Activated naive CD4-positive, alpha-beta T cell treated with anti-CD3 and anti-CD28 coated beads for 36 hours (primary cell): Measurements from ENCODE around the gene TSPAN11. TPM values are rescaled to one million over a fixed set of nuclear protein-coding genes. Genes with fewer than 3 reads are reported as not detected.
A peak's percentile ranks its signal among the peaks of the same experiment; 100 is the strongest.
"Not testable (repeated sequence)": the region's sequence is repeated elsewhere in the genome, so short reads cannot be mapped to it uniquely, and the experiment has no call there.

Experiments used
- CTCF ChIA-PET: fragments of 350-600 bp; sonication (Branson Sonifier 250); formaldehyde crosslinking; loops from one replicate; lab custom pipeline; 2021; ENCODE audit warnings: antibody characterized with exemption; lab: Charles Lee
- DNase-seq: peaks from one replicate; pipeline ENCODE4 v3.0.0-alpha.2; 2020
- H3K27ac Mint-ChIP-seq: one replicate; pipeline ENCODE4 v1.8.0; 2021; ENCODE audit warnings: mild to moderate bottlenecking, mixed read lengths
- H3K27me3 Mint-ChIP-seq: one replicate; pipeline ENCODE4 v1.8.0; 2021; ENCODE audit warnings: low read depth, mixed read lengths
- H3K36me3 Mint-ChIP-seq: one replicate; pipeline ENCODE4 v1.8.0; 2021; ENCODE audit warnings: low read depth, mixed read lengths
- H3K4me1 Mint-ChIP-seq: one replicate; pipeline ENCODE4 v1.8.0; 2021; ENCODE audit warnings: low read depth, mixed read lengths
- H3K4me3 Mint-ChIP-seq: one replicate; pipeline ENCODE4 v1.8.0; 2021; ENCODE audit warnings: mild to moderate bottlenecking, moderate library complexity, mixed read lengths
- H3K9me3 Mint-ChIP-seq: one replicate; pipeline ENCODE4 v1.8.0; 2021; ENCODE audit warnings: mixed read lengths
- intact Hi-C: fragments of 100-400 bp; cut with micrococcal nuclease; formaldehyde crosslinking; loops from one replicate; pipeline ENCODE4 v1.15.1; 2023
- total RNA-seq, 2 experiments: library from RNA; stranded (reverse); gene quantifications; one replicate each; pipeline ENCODE4 v1.2.3, GENCODE V29; 2021

TSPAN11 gene
- total RNA-seq, 2 experiments from 2014 or later = not detected

GRCh38 chr12:31011336-31011735 lies 84.8 kb downstream of the TSPAN11 start:
- no peak overlapping the region for H3K4me3 Mint-ChIP-seq
- no peaks in the 10 kb centered on the region for H3K36me3 Mint-ChIP-seq
- DNase-seq = no peak
- no peaks in the 10 kb centered on the region for H3K9me3 Mint-ChIP-seq
- CTCF ChIA-PET = interaction anchor here (0.7 to 0.8 kb wide), 3 partner anchors 24 to 225 kb away, joined by 3 to 5 read pairs (median 3); no protein-coding TSS in a partner anchor
- peaks cover 8% of the 10 kb centered on the region for H3K27me3 Mint-ChIP-seq
- intact Hi-C loops = no loop called here
- H3K27ac Mint-ChIP-seq = no peak overlapping the region
- H3K4me1 Mint-ChIP-seq = no peaks in the 10 kb centered on the region

DNA sequence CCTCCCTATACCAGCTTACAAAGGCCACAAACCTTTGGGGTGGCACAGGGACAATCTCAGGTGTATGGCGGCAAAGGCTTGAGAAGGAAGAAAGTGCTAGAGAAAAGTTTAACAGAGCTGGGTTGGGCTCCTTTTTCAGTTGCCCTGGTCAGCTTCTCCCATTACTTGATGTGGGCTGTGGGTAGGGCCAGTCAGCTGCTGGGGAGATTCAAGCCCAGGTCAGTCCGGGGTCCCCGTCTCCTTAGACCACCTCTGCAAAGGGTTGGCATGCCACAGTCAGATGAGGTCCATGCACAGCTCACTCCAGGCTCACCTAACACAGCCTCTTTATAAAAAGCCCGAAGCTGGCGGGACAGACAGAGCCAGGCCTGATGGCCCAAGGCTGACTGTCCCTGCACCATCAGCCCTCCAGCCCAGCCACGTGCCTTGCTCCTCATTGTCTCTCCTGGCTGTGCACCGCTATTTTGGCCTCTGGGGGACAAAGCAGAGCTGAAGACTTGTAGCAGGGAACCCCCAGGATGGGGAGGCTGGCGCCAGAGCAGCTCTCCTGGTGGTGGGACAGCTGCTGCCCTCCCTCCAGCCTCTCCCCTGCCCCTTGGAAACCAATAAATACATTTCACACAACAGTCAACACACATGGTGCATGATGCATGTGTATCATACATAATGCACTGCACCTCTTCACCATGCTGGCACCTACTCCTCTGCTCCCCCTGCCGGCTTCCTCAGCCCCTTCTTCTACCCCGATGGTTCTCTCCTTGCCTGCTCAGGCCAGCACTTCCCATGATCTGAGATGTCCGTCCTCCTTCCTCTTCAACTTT lies 85.4 kb downstream of the TSPAN11 start:
- H3K4me3 Mint-ChIP-seq = no peak overlapping the region
- H3K27ac Mint-ChIP-seq = no peak overlapping the region
- peak; percentile 14 for DNase-seq
- no peaks in the 10 kb centered on the region for H3K9me3 Mint-ChIP-seq
- H3K36me3 Mint-ChIP-seq = no peaks in the 10 kb centered on the region
- H3K4me1 Mint-ChIP-seq = no peaks in the 10 kb centered on the region
- intact Hi-C loops = no loop called here
- peaks cover 8% of the 10 kb centered on the region for H3K27me3 Mint-ChIP-seq
- CTCF ChIA-PET = interaction anchor here (0.7 to 0.8 kb wide), 3 partner anchors 23 to 224 kb away, joined by 3 to 5 read pairs (median 3); no protein-coding TSS in a partner anchor

DNA sequence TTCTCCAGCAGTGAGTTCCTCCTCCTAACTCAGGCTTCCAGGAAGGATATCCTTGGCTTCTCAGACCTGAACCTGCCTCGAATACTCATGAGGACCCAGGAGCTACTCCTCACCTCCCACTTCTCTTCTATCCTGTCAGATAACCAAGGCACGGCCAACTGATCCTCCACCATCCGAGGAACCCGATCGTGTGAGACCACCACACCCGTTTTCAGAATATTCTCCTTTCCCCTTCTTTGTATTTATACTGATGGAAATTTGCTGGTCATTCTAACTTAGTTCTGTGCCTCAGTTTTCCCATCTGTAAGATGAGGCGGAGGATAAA lies 86.0 kb downstream of the TSPAN11 start:
- H3K27me3 Mint-ChIP-seq, H3K4me1 Mint-ChIP-seq, intact Hi-C loops, CTCF ChIA-PET, H3K9me3 Mint-ChIP-seq, H3K4me3 Mint-ChIP-seq, H3K27ac Mint-ChIP-seq, H3K36me3 Mint-ChIP-seq, DNase-seq: not testable (repeated sequence)

DNA sequence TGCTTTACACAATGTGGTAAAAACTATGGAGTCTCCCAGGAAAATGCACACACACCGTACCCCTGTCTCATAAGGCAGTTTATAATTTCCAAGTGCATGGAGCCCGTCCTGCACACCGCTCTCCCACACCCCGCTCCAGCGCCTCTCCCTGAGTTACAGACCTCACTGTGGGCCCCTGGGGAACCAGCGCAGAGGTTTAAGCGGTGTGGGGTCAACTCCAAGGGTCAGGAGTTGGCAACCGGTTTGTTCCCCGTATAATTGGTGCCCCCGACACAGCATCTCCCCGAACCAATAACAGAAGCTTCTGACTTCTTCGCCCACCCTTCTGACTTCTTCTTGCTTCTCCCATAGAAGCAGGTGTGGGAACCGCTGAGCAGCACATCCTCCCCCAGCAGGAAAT lies 88.7 kb downstream of the TSPAN11 start:
- Mint-ChIP-seq H3K36me3 (no peaks in the 10 kb centered on the region), H3K27me3 (peaks cover 8% of the 10 kb centered on the region), H3K4me1 (no peaks in the 10 kb centered on the region), H3K9me3 (no peaks in the 10 kb centered on the region), H3K4me3 (no peak overlapping the region), H3K27ac (no peak overlapping the region)
- DNase-seq = no peak
- CTCF ChIA-PET = no interaction called here
- intact Hi-C loops = no loop called here

GRCh38 chr12:31016057-31016456 lies 89.5 kb downstream of the TSPAN11 start:
- no peaks in the 10 kb centered on the region for H3K36me3 Mint-ChIP-seq
- H3K4me3 Mint-ChIP-seq = no peak overlapping the region
- DNase-seq = no peak
- no peak overlapping the region for H3K27ac Mint-ChIP-seq
- H3K4me1 Mint-ChIP-seq = no peaks in the 10 kb centered on the region
- peaks cover 10% of the 10 kb centered on the region for H3K27me3 Mint-ChIP-seq
- intact Hi-C loops = no loop called here
- no peaks in the 10 kb centered on the region for H3K9me3 Mint-ChIP-seq
- CTCF ChIA-PET = no interaction called here

GRCh38 chr12:31017535-31017934 lies 91.0 kb downstream of the TSPAN11 start:
- no peaks in the 10 kb centered on the region for H3K9me3 Mint-ChIP-seq
- no peak overlapping the region for H3K27ac Mint-ChIP-seq
- H3K4me1 Mint-ChIP-seq = no peaks in the 10 kb centered on the region
- H3K27me3 Mint-ChIP-seq = peaks cover 5% of the 10 kb centered on the region
- intact Hi-C loops = no loop called here
- no peak for DNase-seq
- CTCF ChIA-PET = no interaction called here
- no peak overlapping the region for H3K4me3 Mint-ChIP-seq
- no peaks in the 10 kb centered on the region for H3K36me3 Mint-ChIP-seq

DNA sequence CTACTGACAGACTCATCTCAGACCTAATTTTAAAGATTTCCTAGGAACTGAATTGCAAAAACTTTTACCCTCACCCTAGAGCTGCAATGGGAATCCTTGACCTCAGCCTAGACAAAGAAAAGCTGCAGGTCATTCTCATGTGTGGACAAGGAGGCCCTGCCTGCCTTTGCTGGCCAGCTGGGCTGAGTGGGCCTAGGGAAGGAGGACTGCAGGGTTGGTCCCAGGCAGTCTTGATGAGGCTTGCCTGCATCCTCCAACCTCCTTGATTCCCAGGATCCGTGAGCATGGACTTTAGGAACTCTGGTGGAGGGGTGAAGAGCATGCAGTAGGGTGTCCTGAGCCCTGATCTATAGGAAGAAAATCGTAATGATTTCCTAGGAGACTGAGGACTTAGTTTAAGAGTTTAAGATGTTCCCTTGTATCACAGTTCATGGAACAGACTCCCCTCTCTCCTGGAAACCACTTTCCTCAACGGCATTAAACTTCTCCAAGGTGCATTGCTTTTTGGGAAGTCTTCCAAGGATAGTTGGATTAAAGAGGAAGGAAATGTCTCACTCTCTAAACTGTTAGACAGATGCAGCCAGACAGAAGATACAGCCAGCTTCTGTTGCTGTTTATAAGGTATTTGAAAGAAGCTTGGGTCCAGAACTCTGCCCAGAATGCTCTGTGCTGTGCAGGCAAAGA lies 91.7 kb downstream of the TSPAN11 start:
- Mint-ChIP-seq H3K9me3 (no peaks in the 10 kb centered on the region), H3K36me3 (no peaks in the 10 kb centered on the region), H3K27ac (no peak overlapping the region), H3K4me1 (no peaks in the 10 kb centered on the region), H3K4me3 (no peak overlapping the region), H3K27me3 (peaks cover 5% of the 10 kb centered on the region)
- CTCF ChIA-PET = interaction anchor here (0.6 kb wide), 1 partner anchor 1173 kb away, joined by 4 read pairs; no protein-coding TSS in a partner anchor
- intact Hi-C loops = no loop called here
- DNase-seq = no peak

GRCh38 chr12:31018790-31019505 lies 92.4 kb downstream of the TSPAN11 start:
- CTCF ChIA-PET = no interaction called here
- Mint-ChIP-seq H3K4me3 (no peak overlapping the region), H3K27ac (no peak overlapping the region), H3K36me3 (no peaks in the 10 kb centered on the region), H3K9me3 (no peaks in the 10 kb centered on the region), H3K4me1 (no peaks in the 10 kb centered on the region), H3K27me3 (peaks cover 6% of the 10 kb centered on the region)
- DNase-seq = no peak
- intact Hi-C loops = no loop called here

GRCh38 chr12:31019561-31019960 lies 93.0 kb downstream of the TSPAN11 start:
- CTCF ChIA-PET = no interaction called here
- DNase-seq = no peak
- H3K27me3 Mint-ChIP-seq = peaks cover 6% of the 10 kb centered on the region
- H3K9me3 Mint-ChIP-seq = no peaks in the 10 kb centered on the region
- H3K27ac Mint-ChIP-seq = no peak overlapping the region
- intact Hi-C loops = no loop called here
- H3K4me1 Mint-ChIP-seq = no peaks in the 10 kb centered on the region
- no peaks in the 10 kb centered on the region for H3K36me3 Mint-ChIP-seq
- H3K4me3 Mint-ChIP-seq = no peak overlapping the region

DNA sequence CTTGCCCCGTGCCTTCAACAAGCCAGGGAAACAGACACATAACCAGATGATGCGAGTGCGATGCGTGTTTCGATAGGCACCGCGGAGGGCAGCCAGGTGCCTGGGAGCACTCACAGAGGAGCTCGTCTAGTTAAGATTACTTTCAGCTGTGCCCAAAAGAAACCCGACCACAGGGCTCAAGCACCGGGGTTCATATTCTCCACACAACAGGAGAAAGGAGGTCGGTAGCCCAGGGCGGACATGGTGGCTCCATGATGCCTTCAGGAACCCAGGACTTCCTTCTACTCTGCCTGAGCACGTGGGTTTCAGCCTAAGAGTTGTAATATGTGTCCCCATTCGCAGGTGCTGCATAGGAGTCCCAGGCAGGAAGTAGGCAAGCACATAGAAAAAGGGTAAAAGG lies 93.4 kb downstream of the TSPAN11 start:
- no peak overlapping the region for H3K27ac Mint-ChIP-seq
- no peak for DNase-seq
- H3K9me3 Mint-ChIP-seq = no peaks in the 10 kb centered on the region
- no peaks in the 10 kb centered on the region for H3K4me1 Mint-ChIP-seq
- intact Hi-C loops = no loop called here
- peaks cover 6% of the 10 kb centered on the region for H3K27me3 Mint-ChIP-seq
- CTCF ChIA-PET = no interaction called here
- no peaks in the 10 kb centered on the region for H3K36me3 Mint-ChIP-seq
- H3K4me3 Mint-ChIP-seq = no peak overlapping the region

GRCh38 chr12:31020385-31021166 lies 94.0 kb downstream of the TSPAN11 start:
- H3K9me3 Mint-ChIP-seq = no peaks in the 10 kb centered on the region
- peaks cover 4% of the 10 kb centered on the region for H3K27me3 Mint-ChIP-seq
- H3K27ac Mint-ChIP-seq = no peak overlapping the region
- CTCF ChIA-PET = no interaction called here
- H3K36me3 Mint-ChIP-seq = no peaks in the 10 kb centered on the region
- H3K4me3 Mint-ChIP-seq = no peak overlapping the region
- DNase-seq = no peak
- intact Hi-C loops = no loop called here
- no peaks in the 10 kb centered on the region for H3K4me1 Mint-ChIP-seq

- Mint-ChIP-seq H3K9me3 (no peaks in the 10 kb centered on the region), H3K4me1 (no peaks in the 10 kb centered on the region), H3K36me3 (no peaks in the 10 kb centered on the region), H3K27me3 (peaks cover 4% of the 10 kb centered on the region), H3K27ac (no peak overlapping the region), H3K4me3 (no peak overlapping the region)
- no peak for DNase-seq
- CTCF ChIA-PET = no interaction called here
- intact Hi-C loops = no loop called here
Observed at GRCh38 chr12:31021181-31021580, 94.6 kb downstream of the TSPAN11 start.
